Spleen (tissue), 7 donors: ENCODE measurements around the gene SLC22A15.
"Not testable (repeated sequence)": the region's sequence is repeated elsewhere in the genome, so short reads cannot be mapped to it uniquely, and the experiment has no call there.

Experiments used
- CTCF ChIP-seq, 11 experiments: fragments of 200-600 bp in 7 of 11; fragments of 450-650 bp in 4 of 11; sonication (generic) in 4 of 11; IDR thresholded peaks in 8 of 11; conservative IDR thresholded peaks in 3 of 11; 1 replicate in 7 of 11; 2 replicates in 4 of 11; pipeline versions ENCODE4 v1.4.0 to v1.8.0; 2016 to 2021; ENCODE audit warnings: antibody characterized with exemption in 11 of 11, inconsistent platforms in 4 of 11, mild to moderate bottlenecking in 1 of 11
- POLR2AphosphoS5 ChIP-seq, 3 donors: sonication (generic); formaldehyde crosslinking; IDR thresholded peaks; one replicate each; pipeline ENCODE4 v1.5.1; 2017; ENCODE audit warnings: antibody characterized with exemption in 3 of 3
- donor health status: DM: no; HTN: no; CAD: no; lungs with moderate emphysema.
- donor health status: DM: no; HTN: no; CAD: no.
- donor health status: DM: no; HTN: no; CAD: no.

GRCh38 chr1:116051896-116052295 is 75.6 kb downstream of the SLC22A15 start:
- not testable (repeated sequence) for TF ChIP-seq CTCF (IDR thresholded peaks at IDR 0.05 in 8 of 11, conservative IDR thresholded peaks at IDR 0.05 in 3 of 11); POLR2AphosphoS5 (IDR thresholded peaks at IDR 0.05)
